ENCODE data around the gene SAMD15. TPM values are rescaled to one million over a fixed set of nuclear protein-coding genes. Genes with fewer than 3 reads are reported as not detected.
A peak's percentile ranks its signal among the peaks of the same experiment; 100 is the strongest.
"Not testable (repeated sequence)": the region's sequence is repeated elsewhere in the genome, so short reads cannot be mapped to it uniquely, and the experiment has no call there.

The SAMD15 gene
- total RNA-seq, 2 donors from 2014 or later: 0.22 to 0.29 TPM

GRCh38 chr14:77407158-77407557, 30.0 kb downstream of the SAMD15 start:
- Mint-ChIP-seq H3K27me3 (no peaks in the 10 kb centered on the region), H3K4me3 (no peak overlapping the region), H3K27ac (peak overlapping the region; percentile 8), H3K9me3 (no peaks in the 10 kb centered on the region), H3K36me3 (ENCODE audit: low read depth) (no peaks in the 10 kb centered on the region), H3K4me1 (peaks cover 11% of the 10 kb centered on the region)
- no peak for ATAC-seq (replicated peaks)

GRCh38 chr14:77409131-77409533, 32.0 kb downstream of the SAMD15 start:
- Mint-ChIP-seq H3K27me3 (no peaks in the 10 kb centered on the region), H3K27ac (no peak overlapping the region), H3K4me1 (peaks cover 11% of the 10 kb centered on the region), H3K36me3 (ENCODE audit: low read depth) (no peaks in the 10 kb centered on the region), H3K4me3 (no peak overlapping the region), H3K9me3 (no peaks in the 10 kb centered on the region)
- no peak for ATAC-seq (replicated peaks)

- ATAC-seq (replicated peaks); H3K36me3 Mint-ChIP-seq (ENCODE audit: low read depth); H3K4me3 Mint-ChIP-seq; H3K9me3 Mint-ChIP-seq; H3K27ac Mint-ChIP-seq; H3K27me3 Mint-ChIP-seq; H3K4me1 Mint-ChIP-seq: not testable (repeated sequence)
Measured at GRCh38 chr14:77415403-77416030, 38.3 kb downstream of the SAMD15 start.

- not testable (repeated sequence) for H3K36me3 Mint-ChIP-seq (ENCODE audit: low read depth); H3K27ac Mint-ChIP-seq; H3K4me3 Mint-ChIP-seq; H3K27me3 Mint-ChIP-seq; H3K4me1 Mint-ChIP-seq; H3K9me3 Mint-ChIP-seq; ATAC-seq (replicated peaks)
Measured at GRCh38 chr14:77416098-77416497, 38.9 kb downstream of the SAMD15 start.

GRCh38 chr14:77416836-77417235, 39.7 kb downstream of the SAMD15 start:
- no peak for ATAC-seq (replicated peaks)
- Mint-ChIP-seq H3K4me3 (no peak overlapping the region), H3K9me3 (peaks cover 7% of the 10 kb centered on the region), H3K27me3 (no peaks in the 10 kb centered on the region), H3K36me3 (ENCODE audit: low read depth) (peaks cover 13% of the 10 kb centered on the region), H3K27ac (no peak overlapping the region), H3K4me1 (no peaks in the 10 kb centered on the region)

- Mint-ChIP-seq H3K4me3 (no peak overlapping the region), H3K27me3 (no peaks in the 10 kb centered on the region), H3K27ac (no peak overlapping the region), H3K4me1 (no peaks in the 10 kb centered on the region), H3K36me3 (ENCODE audit: low read depth) (peaks cover 56% of the 10 kb centered on the region), H3K9me3 (peaks cover 12% of the 10 kb centered on the region)
- no peak for ATAC-seq (replicated peaks)
Measured at GRCh38 chr14:77421201-77421600, 44.0 kb downstream of the SAMD15 start.

GRCh38 chr14:77423423-77423822, 46.2 kb downstream of the SAMD15 start, which contains the start of gene NOXRED1:
NOXRED1 (minus strand) TSS chr14:77423523; CDS start chr14:77422889, 634 bp downstream.
- Mint-ChIP-seq H3K4me1 (no peaks in the 10 kb centered on the region), H3K9me3 (peaks cover 12% of the 10 kb centered on the region), H3K36me3 (ENCODE audit: low read depth) (peaks cover 78% of the 10 kb centered on the region), H3K27ac (no peak within 1 kb of the TSS), H3K4me3 (no peak within 1 kb of the TSS), H3K27me3 (no peaks in the 10 kb centered on the region)
- no peak for ATAC-seq (replicated peaks)

GRCh38 chr14:77424862-77425261, 47.7 kb downstream of the SAMD15 start:
- Mint-ChIP-seq H3K27me3 (no peaks in the 10 kb centered on the region), H3K36me3 (ENCODE audit: low read depth) (peaks cover 88% of the 10 kb centered on the region), H3K4me1 (no peaks in the 10 kb centered on the region), H3K27ac (no peak overlapping the region), H3K9me3 (peaks cover 9% of the 10 kb centered on the region), H3K4me3 (no peak overlapping the region)
- ATAC-seq (replicated peaks): no peak

- no peak overlapping the region for H3K27ac Mint-ChIP-seq
- no peak overlapping the region for H3K4me3 Mint-ChIP-seq
- ATAC-seq (replicated peaks): no peak
- peaks cover 5% of the 10 kb centered on the region for H3K9me3 Mint-ChIP-seq
- no peaks in the 10 kb centered on the region for H3K4me1 Mint-ChIP-seq
- no peaks in the 10 kb centered on the region for H3K27me3 Mint-ChIP-seq
- peaks cover 98% of the 10 kb centered on the region for H3K36me3 Mint-ChIP-seq (ENCODE audit: low read depth)
Measured at GRCh38 chr14:77426396-77426795, 49.2 kb downstream of the SAMD15 start.

GRCh38 chr14:77436042-77436441, 58.9 kb downstream of the SAMD15 start:
- no peaks in the 10 kb centered on the region for H3K4me1 Mint-ChIP-seq
- no peak overlapping the region for H3K4me3 Mint-ChIP-seq
- peaks cover 90% of the 10 kb centered on the region for H3K36me3 Mint-ChIP-seq (ENCODE audit: low read depth)
- ATAC-seq (replicated peaks): no peak
- no peaks in the 10 kb centered on the region for H3K9me3 Mint-ChIP-seq
- no peaks in the 10 kb centered on the region for H3K27me3 Mint-ChIP-seq
- H3K27ac Mint-ChIP-seq: no peak overlapping the region

- H3K4me3 Mint-ChIP-seq: no peak overlapping the region
- H3K36me3 Mint-ChIP-seq (ENCODE audit: low read depth): peaks cover 92% of the 10 kb centered on the region
- H3K27ac Mint-ChIP-seq: no peak overlapping the region
- H3K9me3 Mint-ChIP-seq: no peaks in the 10 kb centered on the region
- H3K4me1 Mint-ChIP-seq: no peaks in the 10 kb centered on the region
- ATAC-seq (replicated peaks): no peak
- H3K27me3 Mint-ChIP-seq: no peaks in the 10 kb centered on the region
Measured at GRCh38 chr14:77438596-77438995, 61.4 kb downstream of the SAMD15 start.

GRCh38 chr14:77439861-77440260, 62.7 kb downstream of the SAMD15 start:
- H3K27me3 Mint-ChIP-seq: no peaks in the 10 kb centered on the region
- H3K27ac Mint-ChIP-seq: no peak overlapping the region
- no peaks in the 10 kb centered on the region for H3K9me3 Mint-ChIP-seq
- ATAC-seq (replicated peaks): no peak
- H3K4me1 Mint-ChIP-seq: no peaks in the 10 kb centered on the region
- H3K36me3 Mint-ChIP-seq (ENCODE audit: low read depth): peaks cover 92% of the 10 kb centered on the region
- H3K4me3 Mint-ChIP-seq: no peak overlapping the region

Other genes starting within 250 kb of the SAMD15 start
- gene ZDHHC22, start 235.6 kb upstream of the SAMD15 start, total RNA-seq: not detected
- gene TMEM63C, start 195.6 kb upstream of the SAMD15 start, total RNA-seq: under 1 TPM; 0.04 to 0.64 TPM
- not detected for gene NGB, start 106.2 kb upstream of the SAMD15 start, total RNA-seq
- gene POMT2, start 56.5 kb upstream of the SAMD15 start, total RNA-seq: 10 to 100 TPM; 10.9 to 26.0 TPM
- gene GSTZ1, start 56.3 kb upstream of the SAMD15 start, total RNA-seq: 10 to 100 TPM; 11.0 to 13.1 TPM
- 10 to 100 TPM; 33.2 to 45.1 TPM for gene TMED8, start 285 bp upstream of the SAMD15 start, total RNA-seq
- 1 to 10 TPM in 1 of 2 donors, under 1 TPM in 1; 0.89 to 1.0 TPM for gene NOXRED1, start 46.1 kb downstream of the SAMD15 start, total RNA-seq
- gene VIPAS39, start 80.2 kb downstream of the SAMD15 start, total RNA-seq: 10 to 100 TPM; 19.0 to 25.9 TPM
- 100 to 1,000 TPM; 143 to 283 TPM for gene AHSA1, start 80.7 kb downstream of the SAMD15 start, total RNA-seq
- under 1 TPM in 1 of 2 donors, not detected in 1; 0.21 TPM for gene ISM2, start 121.4 kb downstream of the SAMD15 start, total RNA-seq
- 10 to 100 TPM; 17.4 to 27.2 TPM for gene SPTLC2, start 239.3 kb downstream of the SAMD15 start, total RNA-seq

Measured in activated T-helper 17 cell treated with anti-CD3 and anti-CD28 coated beads, Interleukin-2, amount 50 U/mL, for 72 hours (primary cell).